Activated CD4-positive, alpha-beta T cell treated with anti-CD3 and anti-CD28 coated beads for 36 hours (primary cell): ENCODE measurements around the gene MALAT1. TPM values are rescaled to one million over a fixed set of nuclear protein-coding genes. Genes with fewer than 3 reads are reported as not detected.

ENCODE experiments used
- ATAC-seq: fragments of 200-7000 bp; cut with Tn5 transposase; one replicate; pipeline ENCODE4 v1.10.0; 2021; ENCODE audit warnings: mild to moderate bottlenecking, moderate library complexity
- CTCF ChIA-PET: fragments of 350-600 bp; sonication (Branson Sonifier 250); formaldehyde crosslinking; loops from one replicate; lab custom pipeline; 2021; ENCODE audit warnings: antibody characterized with exemption; lab: Charles Lee
- POLR2A ChIA-PET: fragments of 350-600 bp; sonication (Branson Sonifier 250); formaldehyde crosslinking; loops from one replicate; lab custom pipeline; 2021; ENCODE audit warnings: antibody characterized with exemption, inconsistent platforms; lab: Charles Lee
- DNase-seq: peaks from one replicate; pipeline ENCODE4 v3.0.0-alpha.2; 2020
- H3K27ac Mint-ChIP-seq: one replicate; pipeline ENCODE4 v1.8.0; 2021; ENCODE audit warnings: mixed read lengths
- H3K27me3 Mint-ChIP-seq: one replicate; pipeline ENCODE4 v1.8.0; 2021; ENCODE audit warnings: mixed read lengths
- H3K36me3 Mint-ChIP-seq: one replicate; pipeline ENCODE4 v1.8.0; 2021; ENCODE audit warnings: low read depth, mixed read lengths
- H3K4me1 Mint-ChIP-seq: one replicate; pipeline ENCODE4 v1.8.0; 2021; ENCODE audit warnings: mixed read lengths
- H3K4me3 Mint-ChIP-seq: one replicate; pipeline ENCODE4 v1.8.0; 2021; ENCODE audit warnings: mild to moderate bottlenecking, moderate library complexity, mixed read lengths
- H3K9me3 Mint-ChIP-seq: one replicate; pipeline ENCODE4 v1.8.0; 2021; ENCODE audit warnings: low read depth, mixed read lengths
- intact Hi-C, 2 experiments: fragments of 100-400 bp; cut with DNase I in 1 of 2; cut with micrococcal nuclease in 1 of 2; formaldehyde crosslinking; loops; one replicate each; pipeline versions ENCODE4 v1.14.2 to v1.15.1; 2022 to 2024; cut with DNase I, micrococcal nuclease
- total RNA-seq, 2 experiments: library from RNA; stranded (reverse); gene quantifications; one replicate each; pipeline ENCODE4 v1.2.3, GENCODE V29; 2021

Gene MALAT1
- total RNA-seq, 2 experiments from 2014 or later: 7,016 to 9,748 TPM

DNA sequence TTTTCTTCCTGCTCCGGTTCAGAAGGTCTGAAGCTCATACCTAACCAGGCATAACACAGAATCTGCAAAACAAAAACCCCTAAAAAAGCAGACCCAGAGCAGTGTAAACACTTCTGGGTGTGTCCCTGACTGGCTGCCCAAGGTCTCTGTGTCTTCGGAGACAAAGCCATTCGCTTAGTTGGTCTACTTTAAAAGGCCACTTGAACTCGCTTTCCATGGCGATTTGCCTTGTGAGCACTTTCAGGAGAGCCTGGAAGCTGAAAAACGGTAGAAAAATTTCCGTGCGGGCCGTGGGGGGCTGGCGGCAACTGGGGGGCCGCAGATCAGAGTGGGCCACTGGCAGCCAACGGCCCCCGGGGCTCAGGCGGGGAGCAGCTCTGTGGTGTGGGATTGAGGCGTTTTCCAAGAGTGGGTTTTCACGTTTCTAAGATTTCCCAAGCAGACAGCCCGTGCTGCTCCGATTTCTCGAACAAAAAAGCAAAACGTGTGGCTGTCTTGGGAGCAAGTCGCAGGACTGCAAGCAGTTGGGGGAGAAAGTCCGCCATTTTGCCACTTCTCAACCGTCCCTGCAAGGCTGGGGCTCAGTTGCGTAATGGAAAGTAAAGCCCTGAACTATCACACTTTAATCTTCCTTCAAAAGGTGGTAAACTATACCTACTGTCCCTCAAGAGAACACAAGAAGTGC is 661 bp upstream of the MALAT1 start:
- ChIA-PET POLR2A (interaction anchor here (0.6 to 25.9 kb wide), 25 partner anchors 9 to 769 kb away, joined by 3 to 1637 read pairs (median 4); partner anchors contain the start of genes DPF2, FAU, MRPL49 and NEAT1), CTCF (interaction anchor here (0.7 to 6.0 kb wide), 12 partner anchors 10 to 124 kb away, joined by 3 to 90 read pairs (median 9); partner anchors contain the start of gene NEAT1)
- no peak overlapping the region for H3K27ac Mint-ChIP-seq
- H3K36me3 Mint-ChIP-seq: peaks cover 2% of the 10 kb centered on the region
- H3K4me1 Mint-ChIP-seq: peaks cover 33% of the 10 kb centered on the region
- no peaks in the 10 kb centered on the region for H3K27me3 Mint-ChIP-seq
- intact Hi-C loops: no loop called here
- no peaks in the 10 kb centered on the region for H3K9me3 Mint-ChIP-seq
- ATAC-seq: peak; percentile 9
- DNase-seq: peak; percentile 79
- no peak overlapping the region for H3K4me3 Mint-ChIP-seq

- intact Hi-C loops: no loop called here
These were observed 193 bp upstream of the MALAT1 start for GRCh38 chr11:65498727-65498976.

GRCh38 chr11:65499713-65500386 is 1.0 kb downstream of the MALAT1 start:
- no peaks in the 10 kb centered on the region for H3K27me3 Mint-ChIP-seq
- POLR2A ChIA-PET: interaction anchor here (0.5 to 25.9 kb wide), 27 partner anchors 7 to 1789 kb away, joined by 3 to 1637 read pairs (median 6); partner anchors contain the start of genes EHBP1L1, FAM89B, FRMD8 and NEAT1
- CTCF ChIA-PET: interaction anchor here (1.0 to 6.0 kb wide), 12 partner anchors 8 to 238 kb away, joined by 3 to 90 read pairs (median 6); partner anchors contain the start of genes NEAT1 and POLA2

More at GRCh38 chr11:65498727-65498976, 193 bp upstream of the MALAT1 start:
- H3K4me3 Mint-ChIP-seq: no peak overlapping the region
- CTCF ChIA-PET: interaction anchor here (0.7 to 6.0 kb wide), 8 partner anchors 9 to 111 kb away, joined by 3 to 90 read pairs (median 12); partner anchors contain the start of gene NEAT1
- H3K4me1 Mint-ChIP-seq: peaks cover 30% of the 10 kb centered on the region
- H3K9me3 Mint-ChIP-seq: no peaks in the 10 kb centered on the region
- peaks cover 2% of the 10 kb centered on the region for H3K36me3 Mint-ChIP-seq
- H3K27ac Mint-ChIP-seq: no peak overlapping the region
- H3K27me3 Mint-ChIP-seq: no peaks in the 10 kb centered on the region
- DNase-seq: no peak
- no peak for ATAC-seq
- POLR2A ChIA-PET: interaction anchor here (0.6 to 25.9 kb wide), 26 partner anchors 9 to 720 kb away, joined by 3 to 1637 read pairs (median 4); partner anchors contain the start of genes DPF2, EHBP1L1, FAM89B and FAU

GRCh38 chr11:65500387-65501185 is 1.7 kb downstream of the MALAT1 start:
- H3K9me3 Mint-ChIP-seq: no peaks in the 10 kb centered on the region
- H3K27ac Mint-ChIP-seq: no peak overlapping the region
- no peak overlapping the region for H3K4me3 Mint-ChIP-seq
- ChIA-PET CTCF (interaction anchor here (1.0 to 6.0 kb wide), 9 partner anchors 13 to 238 kb away, joined by 3 to 90 read pairs (median 5); partner anchors contain the start of genes NEAT1 and POLA2), POLR2A (interaction anchor here (0.5 to 25.9 kb wide), 24 partner anchors 7 to 1733 kb away, joined by 3 to 1637 read pairs (median 7); partner anchors contain the start of genes EHBP1L1, FAM89B, FRMD8 and NEAT1)
- no peaks in the 10 kb centered on the region for H3K36me3 Mint-ChIP-seq
- no peaks in the 10 kb centered on the region for H3K27me3 Mint-ChIP-seq
- no peak for ATAC-seq
- H3K4me1 Mint-ChIP-seq: peaks cover 36% of the 10 kb centered on the region
- DNase-seq: peak; percentile 63
- intact Hi-C loops: no loop called here

More at GRCh38 chr11:65499713-65500386, 1.0 kb downstream of the MALAT1 start:
- ATAC-seq (no peak), DNase-seq (no peak)
- H3K9me3 Mint-ChIP-seq: no peaks in the 10 kb centered on the region
- H3K36me3 Mint-ChIP-seq: no peaks in the 10 kb centered on the region
- no peak overlapping the region for H3K27ac Mint-ChIP-seq
- no peak overlapping the region for H3K4me3 Mint-ChIP-seq
- intact Hi-C loops: no loop called here
- peaks cover 31% of the 10 kb centered on the region for H3K4me1 Mint-ChIP-seq

DNA sequence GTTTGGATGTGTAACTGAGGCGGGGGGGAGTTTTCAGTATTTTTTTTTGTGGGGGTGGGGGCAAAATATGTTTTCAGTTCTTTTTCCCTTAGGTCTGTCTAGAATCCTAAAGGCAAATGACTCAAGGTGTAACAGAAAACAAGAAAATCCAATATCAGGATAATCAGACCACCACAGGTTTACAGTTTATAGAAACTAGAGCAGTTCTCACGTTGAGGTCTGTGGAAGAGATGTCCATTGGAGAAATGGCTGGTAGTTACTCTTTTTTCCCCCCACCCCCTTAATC is 2.3 kb downstream of the MALAT1 start:
- Mint-ChIP-seq H3K27me3 (no peaks in the 10 kb centered on the region), H3K9me3 (no peaks in the 10 kb centered on the region), H3K4me1 (peaks cover 36% of the 10 kb centered on the region), H3K4me3 (no peak overlapping the region), H3K36me3 (no peaks in the 10 kb centered on the region), H3K27ac (no peak overlapping the region)
- CTCF ChIA-PET: interaction anchor here (0.8 to 6.0 kb wide), 2 partner anchors 55 to 82 kb away, joined by 3 to 90 read pairs; no protein-coding TSS in a partner anchor
- DNase-seq (no peak), ATAC-seq (no peak)
- POLR2A ChIA-PET: interaction anchor here (1.2 to 25.9 kb wide), 6 partner anchors 9 to 239 kb away, joined by 3 to 1637 read pairs (median 24); partner anchors contain the start of genes NEAT1 and POLA2
- intact Hi-C loops: no loop called here

- H3K27me3 Mint-ChIP-seq: no peaks in the 10 kb centered on the region
- DNase-seq: no peak
- no peaks in the 10 kb centered on the region for H3K36me3 Mint-ChIP-seq
- no peak overlapping the region for H3K27ac Mint-ChIP-seq
- intact Hi-C loops: no loop called here
- H3K4me1 Mint-ChIP-seq: peaks cover 37% of the 10 kb centered on the region
- CTCF ChIA-PET: interaction anchor here (0.8 to 1.2 kb wide), 8 partner anchors 9 to 385 kb away, joined by 3 to 5 read pairs (median 3); partner anchors contain the start of gene ZNRD2
- POLR2A ChIA-PET: interaction anchor here (0.7 to 25.9 kb wide), 17 partner anchors 9 to 808 kb away, joined by 3 to 1637 read pairs (median 4); partner anchors contain the start of genes NEAT1, PCNX3, POLA2 and SLC25A45
- no peak overlapping the region for H3K4me3 Mint-ChIP-seq
- no peaks in the 10 kb centered on the region for H3K9me3 Mint-ChIP-seq
- no peak for ATAC-seq
These were observed 2.8 kb downstream of the MALAT1 start for GRCh38 chr11:65501472-65502273.

- Mint-ChIP-seq H3K4me1 (peaks cover 38% of the 10 kb centered on the region), H3K36me3 (no peaks in the 10 kb centered on the region), H3K4me3 (no peak overlapping the region), H3K9me3 (no peaks in the 10 kb centered on the region), H3K27ac (no peak overlapping the region), H3K27me3 (no peaks in the 10 kb centered on the region)
- CTCF ChIA-PET: interaction anchor here (0.8 to 1.2 kb wide), 7 partner anchors 9 to 385 kb away, joined by 3 to 5 read pairs (median 3); partner anchors contain the start of gene ZNRD2
- POLR2A ChIA-PET: interaction anchor here (0.6 to 25.9 kb wide), 19 partner anchors 9 to 1285 kb away, joined by 3 to 1637 read pairs (median 4); partner anchors contain the start of genes FRMD8, NEAT1, PCNX3 and POLA2
- DNase-seq (no peak), ATAC-seq (no peak)
- intact Hi-C loops: no loop called here
These were observed 3.4 kb downstream of the MALAT1 start for GRCh38 chr11:65502274-65502554.

- intact Hi-C loops: no loop called here
- H3K4me3 Mint-ChIP-seq: no peak overlapping the region
- ChIA-PET CTCF (interaction anchor here (0.8 to 1.2 kb wide), 7 partner anchors 8 to 386 kb away, joined by 3 to 5 read pairs (median 3); partner anchors contain the start of gene ZNRD2), POLR2A (interaction anchor here (0.6 to 25.9 kb wide), 17 partner anchors 8 to 1285 kb away, joined by 3 to 1637 read pairs (median 5); partner anchors contain the start of genes FRMD8, NEAT1 and SLC25A45)
- ATAC-seq (no peak), DNase-seq (no peak)
- H3K4me1 Mint-ChIP-seq: peaks cover 43% of the 10 kb centered on the region
- peaks cover 2% of the 10 kb centered on the region for H3K36me3 Mint-ChIP-seq
- no peaks in the 10 kb centered on the region for H3K9me3 Mint-ChIP-seq
- no peak overlapping the region for H3K27ac Mint-ChIP-seq
- H3K27me3 Mint-ChIP-seq: no peaks in the 10 kb centered on the region
These were observed 3.9 kb downstream of the MALAT1 start for GRCh38 chr11:65502555-65503367.

DNA sequence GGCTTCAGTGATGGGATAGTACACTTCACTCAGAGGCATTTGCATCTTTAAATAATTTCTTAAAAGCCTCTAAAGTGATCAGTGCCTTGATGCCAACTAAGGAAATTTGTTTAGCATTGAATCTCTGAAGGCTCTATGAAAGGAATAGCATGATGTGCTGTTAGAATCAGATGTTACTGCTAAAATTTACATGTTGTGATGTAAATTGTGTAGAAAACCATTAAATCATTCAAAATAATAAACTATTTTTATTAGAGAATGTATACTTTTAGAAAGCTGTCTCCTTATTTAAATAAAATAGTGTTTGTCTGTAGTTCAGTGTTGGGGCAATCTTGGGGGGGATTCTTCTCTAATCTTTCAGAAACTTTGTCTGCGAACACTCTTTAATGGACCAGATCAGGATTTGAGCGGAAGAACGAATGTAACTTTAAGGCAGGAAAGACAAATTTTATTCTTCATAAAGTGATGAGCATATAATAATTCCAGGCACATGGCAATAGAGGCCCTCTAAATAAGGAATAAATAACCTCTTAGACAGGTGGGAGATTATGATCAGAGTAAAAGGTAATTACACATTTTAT is 4.6 kb downstream of the MALAT1 start:
- intact Hi-C loops: no loop called here
- Mint-ChIP-seq H3K4me3 (no peak overlapping the region), H3K27me3 (no peaks in the 10 kb centered on the region), H3K36me3 (peaks cover 2% of the 10 kb centered on the region), H3K9me3 (no peaks in the 10 kb centered on the region), H3K4me1 (peaks cover 49% of the 10 kb centered on the region), H3K27ac (no peak overlapping the region)
- ATAC-seq (no peak), DNase-seq (no peak)
- POLR2A ChIA-PET: interaction anchor here (0.7 to 25.9 kb wide), 11 partner anchors 10 to 567 kb away, joined by 3 to 1637 read pairs (median 10); partner anchors contain the start of genes FRMD8, NEAT1 and PACS1
- CTCF ChIA-PET: interaction anchor here (0.6 kb wide), 1 partner anchor 485 kb away, joined by 3 read pairs; no protein-coding TSS in a partner anchor
